NK-92 (cell line): ENCODE data around the gene OPN1SW.

Source experiments
- DNase-seq: peaks from one replicate; lab custom pipeline; 2025; ENCODE audit not compliant: unreplicated experiment; lab: John Stamatoyannopoulos, UW

Gene OPN1SW

DNA sequence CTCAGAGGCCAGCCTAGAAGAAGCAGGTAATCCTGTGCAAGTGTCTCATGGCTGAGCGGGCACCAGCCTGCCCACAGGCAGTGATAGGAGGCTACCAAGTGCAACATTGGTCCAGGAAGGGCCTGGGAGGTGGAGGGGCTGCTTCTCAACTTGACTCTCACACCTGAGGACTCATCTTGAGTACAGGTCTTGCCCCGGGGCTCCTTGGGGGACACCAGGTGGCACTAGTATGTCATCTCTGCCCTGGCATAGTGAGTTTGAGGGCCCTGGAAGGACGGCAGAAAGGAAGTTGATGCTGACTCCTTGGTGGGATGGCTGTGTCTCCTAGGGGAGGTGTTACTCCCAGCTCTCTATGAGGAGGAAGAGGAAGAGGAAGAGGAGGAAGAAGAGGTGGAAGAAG is 18.4 kb upstream of the OPN1SW start:
- no peak for DNase-seq

DNA sequence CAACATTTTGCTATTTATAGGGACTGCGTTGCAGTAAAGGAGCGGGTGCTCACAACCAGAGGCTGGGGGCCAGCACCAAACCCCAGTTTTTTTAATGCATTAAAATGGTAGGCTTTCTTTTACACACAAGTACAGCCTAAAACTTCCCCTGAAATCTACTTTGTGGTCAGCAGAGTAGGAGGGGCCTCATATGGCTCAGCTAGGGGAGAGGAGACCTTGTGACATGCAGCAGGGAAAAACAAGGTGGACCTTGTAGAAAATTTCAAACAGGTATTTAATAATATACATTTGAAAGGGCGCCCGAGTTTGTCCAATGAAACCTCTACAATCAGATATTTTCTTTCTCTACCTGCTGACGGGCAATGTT is 17.6 kb upstream of the OPN1SW start:
- DNase-seq: no peak

DNA sequence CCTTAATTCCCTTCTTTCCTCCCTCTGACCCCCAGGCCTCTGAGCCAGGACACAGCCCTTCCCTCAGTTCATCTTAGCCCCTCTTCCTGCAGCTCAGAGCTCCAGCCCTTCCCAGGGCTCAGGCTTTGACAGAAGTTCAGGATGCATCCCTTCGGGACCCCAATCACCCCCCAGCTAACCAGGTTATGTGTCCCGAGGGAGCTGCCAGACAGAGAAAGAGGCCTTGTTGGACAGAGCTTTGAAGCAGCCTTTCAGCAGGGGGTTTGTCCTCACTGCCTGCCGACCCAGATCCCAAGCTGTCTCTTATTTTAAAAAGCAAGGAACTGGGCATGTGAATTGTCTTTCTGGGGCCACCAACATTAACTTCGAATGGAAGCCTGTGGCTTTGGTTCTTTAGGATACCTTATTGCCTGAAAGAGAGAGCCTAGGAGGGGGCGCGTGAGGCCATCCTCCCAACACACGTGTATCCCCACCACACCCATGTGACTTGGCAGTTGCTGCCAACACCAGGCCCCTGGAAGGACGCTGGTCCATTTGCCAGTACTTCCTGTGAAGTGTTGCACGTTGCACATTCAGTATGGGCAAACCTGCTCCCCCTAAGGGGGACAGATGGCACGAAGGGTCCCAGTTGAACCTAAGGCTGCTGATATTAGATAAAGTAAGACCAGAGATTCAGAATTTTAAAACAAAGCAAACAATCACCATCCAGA is 17.0 kb upstream of the OPN1SW start:
- no peak for DNase-seq

DNA sequence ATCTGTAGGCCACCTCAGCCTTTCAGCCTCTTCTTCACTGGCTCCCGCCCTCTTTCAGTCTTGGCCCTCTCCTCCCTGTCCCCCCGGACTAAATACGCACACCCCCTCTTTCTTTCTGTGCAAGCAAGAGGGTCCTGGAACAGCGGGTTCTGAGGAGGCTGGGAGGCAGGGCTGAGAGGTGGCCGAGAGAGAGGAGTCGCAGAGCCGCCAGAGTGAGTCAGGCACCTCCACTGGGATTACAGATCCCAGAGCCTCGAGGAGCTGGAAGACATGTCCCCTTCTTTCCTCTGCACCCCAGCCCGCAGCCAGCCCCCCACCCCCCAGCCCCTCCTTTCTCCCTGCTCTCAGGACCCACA is 16.4 kb upstream of the OPN1SW start:
- no peak for DNase-seq

DNA sequence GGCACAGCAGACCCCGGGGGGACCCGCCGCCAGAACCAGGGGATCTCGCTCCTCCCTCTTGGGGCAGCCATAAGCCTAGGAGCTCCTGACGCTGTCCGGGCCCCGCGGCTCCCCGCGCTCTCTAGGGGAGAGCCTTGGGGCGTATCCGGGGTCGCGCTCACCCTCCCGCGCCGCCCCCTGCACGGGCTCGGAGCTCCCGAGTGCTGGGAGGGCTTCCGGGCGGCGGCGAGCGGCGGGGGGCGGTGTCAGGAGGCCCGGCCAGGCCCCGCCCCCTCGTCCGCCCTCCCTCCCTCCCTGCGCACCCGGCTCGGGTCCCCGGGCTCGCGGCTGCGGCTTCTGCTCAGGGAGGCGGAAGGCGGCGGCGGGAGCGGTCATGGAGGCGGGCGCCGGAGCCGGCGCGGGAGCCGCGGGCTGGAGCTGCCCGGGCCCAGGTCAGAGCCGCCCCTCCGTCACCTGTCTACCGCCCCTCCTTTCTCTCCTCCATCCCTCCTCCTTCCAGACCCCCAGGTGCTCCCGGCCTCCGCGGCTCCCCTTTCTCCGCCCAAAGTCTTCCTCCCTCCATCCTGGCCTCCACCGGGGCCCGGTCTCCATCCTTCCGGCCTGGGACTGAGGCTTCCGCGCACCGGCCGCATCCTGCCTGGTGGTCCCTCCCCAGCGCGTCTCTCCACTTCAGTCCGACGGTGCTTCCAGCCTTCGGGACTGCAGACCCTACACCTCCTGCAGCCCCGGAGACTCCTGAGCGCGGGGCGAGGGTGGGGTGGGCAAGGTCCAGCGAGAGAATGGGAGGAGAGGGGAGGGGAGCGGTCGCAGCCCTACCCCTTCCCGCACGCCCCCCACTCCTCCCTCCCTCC is 15.8 kb upstream of the OPN1SW start, which contains the start of gene CCDC136:
TSS of gene CCDC136 (plus strand) at position 848 of the 851 bp plus-strand sequence. CDS start 444 bp downstream, outside the sequence.
- no peak for DNase-seq

DNA sequence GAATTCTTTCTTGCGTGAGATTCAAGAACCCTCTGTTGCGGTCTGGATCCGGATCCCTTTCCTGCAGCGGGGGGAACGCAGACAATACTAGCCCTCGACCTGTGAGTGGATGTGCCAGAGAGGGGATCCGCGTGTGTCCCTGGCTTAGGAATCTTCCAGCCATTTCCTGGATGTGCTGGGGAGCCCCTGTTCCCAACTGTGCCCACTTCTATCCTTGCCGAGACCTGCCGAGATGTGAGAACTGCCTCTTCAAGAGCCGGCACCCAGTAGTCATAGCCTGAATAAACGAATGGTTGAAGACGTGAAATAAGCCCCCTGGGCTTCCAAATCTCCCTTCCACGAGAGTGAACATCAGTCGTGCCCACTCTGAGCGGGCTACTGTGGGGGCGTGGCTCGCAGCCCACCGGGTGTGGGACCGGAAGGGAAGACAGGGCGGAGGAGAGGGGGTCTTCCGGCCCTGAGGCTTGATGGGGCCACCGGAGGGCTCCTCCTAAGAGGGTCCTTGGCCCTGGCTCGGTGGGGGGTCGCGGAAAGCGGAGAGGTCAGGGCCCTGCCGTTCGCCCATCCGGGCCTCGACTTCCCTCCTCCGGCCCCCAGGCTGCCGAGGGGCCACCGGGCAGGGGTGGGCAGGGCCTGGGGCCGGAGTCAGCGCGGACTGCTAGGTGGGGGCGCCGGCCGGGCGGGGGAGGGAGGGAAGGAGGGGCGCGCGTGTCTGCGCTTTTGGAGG is 14.9 kb upstream of the OPN1SW start:
- no peak for DNase-seq

DNA sequence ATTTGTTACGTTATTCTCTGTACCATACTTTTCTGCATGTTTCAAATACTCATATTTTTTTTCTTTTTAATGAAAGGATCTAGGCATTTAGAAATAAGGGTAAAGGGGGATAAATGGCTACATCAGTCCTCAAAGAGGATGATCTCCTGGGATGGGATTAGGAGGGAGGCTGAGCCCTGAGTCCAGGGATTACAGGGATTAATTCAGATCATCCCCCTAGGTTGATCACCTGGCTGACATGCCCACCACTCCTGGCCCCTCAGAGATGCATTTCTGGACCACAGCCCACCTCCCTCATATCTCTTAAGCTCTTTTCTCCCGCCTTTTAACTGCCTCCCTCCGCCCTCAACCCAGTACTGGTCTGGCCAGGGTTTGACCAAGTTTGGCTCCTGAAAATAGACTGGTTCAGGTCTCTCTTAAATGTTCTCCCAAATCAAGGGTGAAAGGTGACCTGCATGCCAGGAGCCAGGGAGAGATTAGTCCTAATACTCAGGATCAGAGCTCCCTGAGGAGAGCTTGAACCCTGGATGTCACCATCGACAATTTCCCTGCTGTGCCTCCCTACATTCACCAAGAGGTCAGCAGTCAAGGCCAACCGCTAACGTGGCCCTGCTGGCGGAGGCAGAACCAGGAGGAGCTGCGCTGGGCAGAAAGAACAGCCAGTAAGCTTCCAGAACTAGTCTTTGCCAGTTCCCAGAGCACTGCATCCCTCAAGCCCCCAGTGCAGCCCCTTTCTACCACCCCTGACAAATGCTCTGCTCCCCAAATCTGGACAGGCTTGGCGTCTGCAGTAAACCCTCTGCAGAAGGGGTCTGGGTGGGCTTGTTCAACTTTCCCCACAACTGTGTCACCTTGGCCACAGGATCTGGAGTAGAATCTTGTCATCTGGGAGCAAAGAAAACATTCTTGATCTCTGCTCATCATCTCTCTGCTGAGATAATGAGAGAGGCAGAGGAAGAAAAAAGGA is 13.1 kb upstream of the OPN1SW start:
- DNase-seq: no peak

DNA sequence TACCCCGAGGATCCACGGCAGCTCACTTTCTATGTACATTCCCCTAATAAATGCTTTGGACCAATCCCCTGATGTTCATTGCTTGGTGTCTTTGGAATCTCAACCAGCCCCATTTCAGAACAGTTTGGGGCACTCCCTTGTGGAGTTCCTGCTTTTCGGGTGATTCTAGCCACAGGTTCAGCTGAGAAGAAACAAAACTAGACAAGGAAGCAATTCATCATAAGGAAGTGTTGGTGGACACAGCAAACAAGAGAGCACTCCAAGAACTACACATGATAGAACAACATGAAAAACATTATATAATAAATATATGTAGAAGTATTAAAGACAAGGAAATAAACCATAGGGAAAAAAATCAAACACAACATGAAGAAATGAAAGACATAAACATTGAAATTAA is 10.1 kb upstream of the OPN1SW start:
- DNase-seq: no peak

DNA sequence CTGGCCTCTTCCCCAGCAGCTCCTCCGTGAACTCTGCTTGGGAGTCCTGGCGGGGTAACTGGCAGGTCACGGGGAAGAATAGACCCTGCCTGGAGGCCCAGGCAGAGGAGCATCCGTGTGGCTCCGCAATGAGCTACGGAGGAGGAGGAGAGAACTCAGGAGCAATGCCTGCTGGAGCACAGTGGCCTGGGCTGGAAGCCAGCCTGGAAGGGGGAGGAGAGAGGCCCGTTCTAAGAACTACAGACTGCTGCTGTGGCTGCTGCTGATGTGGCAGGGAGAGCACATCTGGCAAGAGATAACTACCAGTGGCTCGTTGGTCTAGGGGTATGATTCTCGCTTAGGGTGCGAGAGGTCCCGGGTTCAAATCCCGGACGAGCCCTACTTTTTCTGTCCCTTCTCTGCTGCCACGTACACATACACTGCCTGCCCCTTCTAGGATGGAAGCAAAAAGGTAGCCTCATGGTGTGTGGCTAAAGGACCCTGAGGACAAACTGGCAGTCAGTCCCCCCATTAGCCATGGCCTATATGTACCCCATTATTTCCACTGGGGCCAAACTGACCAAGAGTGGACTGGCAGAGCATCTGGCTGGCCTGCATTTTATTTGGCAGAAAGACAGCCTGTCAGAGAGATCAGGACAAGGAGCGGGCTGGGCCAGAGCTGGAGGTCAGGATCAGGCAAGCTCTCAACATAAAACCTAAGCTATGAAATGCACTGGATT is 7.7 kb upstream of the OPN1SW start:
- no peak for DNase-seq

DNA sequence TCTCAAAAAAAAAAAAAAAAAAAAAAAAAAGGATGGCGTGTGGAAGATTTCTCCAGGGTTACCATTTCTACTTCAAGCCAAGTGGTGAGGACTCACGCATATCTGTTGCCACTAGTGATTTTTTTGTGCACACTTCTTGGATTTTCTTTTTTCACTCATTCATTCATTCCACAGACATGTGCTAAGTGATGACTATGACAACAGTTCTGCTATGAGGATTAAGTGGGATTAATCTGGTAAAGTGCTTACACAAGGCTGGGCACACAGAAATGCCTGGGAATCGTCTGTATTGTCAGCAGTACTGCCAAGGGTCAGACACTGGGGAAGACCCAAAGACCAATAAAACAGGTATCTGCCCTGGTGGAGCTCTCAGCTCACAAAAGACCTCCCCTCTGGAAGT is 6.3 kb upstream of the OPN1SW start:
- DNase-seq: no peak

DNA sequence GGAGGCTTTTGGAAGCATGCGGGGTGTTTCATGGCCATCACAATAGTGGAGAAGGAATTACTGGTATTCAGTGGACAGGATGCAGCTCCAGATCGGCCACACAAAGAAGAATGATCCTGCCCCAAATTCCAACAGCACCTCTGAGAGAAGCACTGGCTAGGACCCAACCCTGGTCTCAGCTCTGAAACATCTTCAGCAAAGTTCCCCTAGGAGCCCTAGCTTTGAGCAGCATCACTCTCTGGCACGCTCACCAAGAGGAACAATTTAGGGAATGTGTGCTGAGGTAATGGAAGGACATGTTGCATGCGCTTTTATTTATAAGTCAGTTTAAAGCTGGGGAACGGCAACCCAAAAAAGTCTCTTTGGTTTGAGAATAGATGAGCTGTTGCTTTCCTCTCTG is 5.5 kb upstream of the OPN1SW start:
- no peak for DNase-seq

DNA sequence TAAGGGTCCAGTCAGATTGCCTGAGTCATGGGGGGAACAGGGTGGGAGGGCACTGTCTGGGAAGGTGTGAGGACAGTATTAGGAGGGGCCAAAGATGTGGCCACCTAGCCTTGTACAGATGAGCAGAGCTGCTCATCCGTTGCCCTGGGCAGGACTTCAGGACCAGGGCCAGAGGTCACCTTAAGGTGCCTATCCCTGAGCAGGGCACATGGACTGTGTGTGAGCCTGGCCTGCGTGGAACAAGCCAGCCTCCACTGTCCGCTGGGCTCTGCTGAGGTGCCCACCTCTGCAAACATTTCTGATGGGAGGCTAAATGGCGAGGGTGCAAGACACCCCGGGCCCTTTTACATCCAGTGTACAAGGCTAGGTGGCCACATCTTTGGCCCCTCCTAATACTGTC is 3.4 kb upstream of the OPN1SW start:
- DNase-seq: no peak

DNA sequence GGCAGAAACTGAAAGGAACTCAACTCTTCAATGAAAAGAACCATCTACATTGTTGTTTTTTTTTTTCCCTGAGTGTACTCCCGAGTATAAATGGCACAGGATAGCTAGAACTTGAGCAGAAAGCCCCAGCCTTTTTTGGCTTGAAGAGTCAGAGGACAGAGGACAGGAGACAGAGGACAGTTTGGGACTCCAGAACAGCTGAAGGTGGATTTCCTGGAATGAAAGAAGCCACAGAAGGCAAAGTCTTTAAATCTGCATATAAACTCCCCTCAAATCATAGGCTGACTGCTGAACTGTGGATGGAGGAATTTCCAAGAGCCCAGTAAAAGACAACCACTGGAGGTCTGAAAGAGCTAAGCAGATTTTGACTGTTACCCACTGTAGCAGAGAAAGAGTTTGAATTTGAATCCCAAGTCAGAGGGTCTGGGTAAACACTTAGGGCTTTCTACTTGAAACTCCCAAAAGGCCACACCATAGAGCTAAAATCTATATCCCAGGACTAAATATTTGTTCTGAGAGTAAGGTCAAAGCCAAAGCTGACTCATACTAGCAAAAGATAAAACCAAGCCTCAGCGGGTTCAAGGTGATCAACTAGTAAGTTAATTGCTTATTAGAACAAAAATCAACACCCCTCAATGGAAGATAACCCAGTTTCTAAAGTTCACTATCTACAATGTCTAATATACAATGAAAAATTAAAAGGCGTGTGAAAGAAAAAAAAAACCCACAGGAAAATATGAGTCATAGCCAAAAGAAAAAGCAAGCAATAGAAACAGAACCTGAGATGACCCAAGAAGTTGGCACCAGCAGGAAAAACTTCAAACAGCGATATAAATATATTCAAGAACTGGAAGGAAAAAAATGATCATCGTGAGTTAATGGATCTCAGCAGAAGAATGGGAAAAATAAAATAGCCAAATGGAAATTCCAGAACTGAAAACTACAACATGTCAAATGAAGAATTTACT is 1.8 kb upstream of the OPN1SW start:
- no peak for DNase-seq

DNA sequence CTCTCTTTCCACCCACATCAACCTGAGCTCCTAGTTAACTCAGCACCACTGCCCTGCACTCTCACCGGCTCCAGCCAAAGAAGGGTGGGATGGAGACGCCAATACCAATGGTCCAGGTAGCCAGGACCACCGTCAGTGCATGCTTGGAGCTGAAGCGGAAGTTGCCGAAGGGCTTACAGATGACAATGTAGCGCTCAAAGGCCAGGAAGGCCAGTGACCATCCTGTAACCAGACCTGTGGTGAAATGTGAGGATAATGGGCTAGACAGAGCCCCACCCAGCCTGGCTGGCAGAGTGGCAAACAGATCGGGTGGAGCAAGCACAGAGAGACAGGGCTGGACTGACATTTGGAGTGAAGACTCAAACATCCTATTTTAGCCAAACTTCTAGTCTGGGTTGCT is 673 bp downstream of the OPN1SW start:
- no peak for DNase-seq

DNA sequence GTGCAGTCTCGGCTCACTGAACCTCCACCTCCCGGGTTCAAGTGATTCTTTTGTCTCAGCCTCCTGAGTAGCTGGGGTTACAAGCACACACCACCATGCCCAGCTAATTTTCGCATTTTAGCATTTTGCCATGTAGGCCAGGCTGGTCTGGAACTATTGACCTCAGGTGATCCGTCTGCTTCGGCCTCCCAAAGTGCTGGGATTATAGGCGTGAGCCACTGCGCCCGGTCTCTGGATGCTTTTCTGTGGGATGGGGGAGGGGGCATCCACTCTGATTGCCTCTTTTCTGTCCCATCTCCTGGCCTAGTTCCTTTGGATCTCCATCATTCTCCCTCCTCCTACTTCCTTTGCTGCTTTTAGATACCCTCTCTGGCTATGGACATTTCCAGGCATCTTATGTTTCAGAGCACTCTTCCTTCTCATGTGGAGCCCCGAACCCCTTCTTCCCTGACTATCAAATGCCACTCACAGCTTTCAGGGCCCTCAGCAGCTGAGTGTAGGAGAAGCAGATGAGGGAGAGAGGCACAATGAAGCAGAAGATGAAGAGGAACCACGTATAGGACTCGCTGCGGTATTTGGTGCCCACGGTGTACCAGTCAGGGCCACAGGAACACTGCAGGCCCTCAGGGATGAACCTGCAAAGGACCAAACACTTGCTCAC is 1.4 kb downstream of the OPN1SW start:
- DNase-seq: no peak

DNA sequence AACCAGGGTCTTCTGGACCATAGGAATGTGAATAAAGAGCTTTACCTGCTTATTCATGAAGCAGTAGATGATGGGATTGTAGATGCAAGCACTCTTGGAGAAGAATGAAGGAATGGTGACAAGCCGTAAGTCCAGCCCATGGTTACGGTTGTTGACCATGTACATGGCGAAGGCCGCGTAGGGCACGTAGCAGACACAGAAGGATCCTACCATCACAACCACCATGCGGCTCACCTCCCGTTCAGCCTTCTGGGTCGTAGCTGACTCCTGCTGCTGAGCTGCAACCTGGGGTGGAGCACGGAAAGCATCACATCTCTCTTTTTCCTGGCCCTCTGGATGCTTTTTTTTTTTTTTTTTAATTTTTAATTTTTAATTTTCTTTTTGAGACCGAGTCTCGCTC is 2.0 kb downstream of the OPN1SW start:
- no peak for DNase-seq

DNA sequence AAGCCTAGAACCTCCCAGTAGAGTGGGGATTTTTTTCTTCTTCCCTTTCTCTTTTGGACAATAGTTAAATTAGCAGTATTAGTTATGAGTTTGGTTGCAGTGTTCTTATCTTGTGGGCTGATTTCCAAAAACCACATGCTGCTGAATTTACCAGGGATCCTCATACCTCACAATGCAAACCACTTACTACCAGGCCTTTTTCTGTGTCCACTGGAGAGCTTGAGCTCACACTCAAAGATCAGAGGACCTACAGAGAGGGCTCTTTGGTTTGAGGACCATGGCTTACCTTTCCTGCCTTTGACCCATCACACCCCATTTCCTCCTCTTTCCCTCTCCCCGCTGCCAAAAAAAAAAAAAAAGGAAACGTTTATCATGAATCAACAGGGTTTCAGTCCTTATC is 5.4 kb downstream of the OPN1SW start:
- DNase-seq: no peak

DNA sequence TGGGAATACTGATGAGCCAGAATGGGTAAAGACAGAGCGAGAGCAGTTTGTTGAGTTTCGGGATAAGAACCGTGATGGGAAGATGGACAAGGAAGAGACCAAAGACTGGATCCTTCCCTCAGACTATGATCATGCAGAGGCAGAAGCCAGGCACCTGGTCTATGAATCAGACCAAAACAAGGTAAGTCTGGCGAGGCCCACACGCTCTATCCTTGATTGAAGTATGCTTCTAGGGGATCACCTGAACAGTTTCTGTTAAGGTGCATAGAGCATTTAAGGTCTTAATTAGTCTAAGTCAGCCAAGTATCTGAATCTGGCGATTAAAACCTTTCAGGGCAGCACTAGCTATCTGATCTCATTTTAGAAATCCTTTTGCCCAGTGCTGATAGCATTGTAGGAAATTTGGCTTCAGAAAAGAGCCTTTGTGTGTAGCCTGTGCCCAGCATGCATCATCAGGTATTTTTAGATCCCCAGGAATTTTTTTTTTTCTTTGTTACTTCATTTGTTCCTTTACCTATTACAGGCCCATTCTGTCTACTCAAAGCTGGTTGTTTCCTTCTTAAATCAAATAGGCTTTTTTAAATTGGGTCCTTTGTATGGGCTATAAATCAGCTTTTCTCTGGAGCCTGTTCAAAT is 8.0 kb downstream of the OPN1SW start:
- no peak for DNase-seq
